Neuron (in vitro differentiated cells): ENCODE results near the gene ZNF569.

Source experiments
- H2AFZ ChIP-seq: one replicate; pipeline ENCODE4 v1.6.1; 2013; ENCODE audit warnings: low read depth, mild to moderate bottlenecking, inconsistent platforms, low read length, moderate library complexity
- H3K27me3 ChIP-seq: one replicate; pipeline ENCODE4 v1.6.1; 2013; ENCODE audit warnings: low read length; ENCODE audit not compliant: insufficient read depth
- H3K36me3 ChIP-seq: one replicate; pipeline ENCODE4 v1.6.1; 2013; ENCODE audit warnings: low read length; ENCODE audit not compliant: insufficient read depth
- H3K4me1 ChIP-seq: one replicate; pipeline ENCODE4 v1.6.1; 2013; ENCODE audit warnings: low read length; ENCODE audit not compliant: insufficient read depth
- H3K4me3 ChIP-seq: 2 replicates; pipeline ENCODE4 v1.5.1; 2013; ENCODE audit warnings: mild to moderate bottlenecking, low read length, moderate library complexity
- H3K9me3 ChIP-seq: one replicate; pipeline ENCODE4 v1.6.1; 2013; ENCODE audit warnings: low read length

ZNF569 gene

DNA sequence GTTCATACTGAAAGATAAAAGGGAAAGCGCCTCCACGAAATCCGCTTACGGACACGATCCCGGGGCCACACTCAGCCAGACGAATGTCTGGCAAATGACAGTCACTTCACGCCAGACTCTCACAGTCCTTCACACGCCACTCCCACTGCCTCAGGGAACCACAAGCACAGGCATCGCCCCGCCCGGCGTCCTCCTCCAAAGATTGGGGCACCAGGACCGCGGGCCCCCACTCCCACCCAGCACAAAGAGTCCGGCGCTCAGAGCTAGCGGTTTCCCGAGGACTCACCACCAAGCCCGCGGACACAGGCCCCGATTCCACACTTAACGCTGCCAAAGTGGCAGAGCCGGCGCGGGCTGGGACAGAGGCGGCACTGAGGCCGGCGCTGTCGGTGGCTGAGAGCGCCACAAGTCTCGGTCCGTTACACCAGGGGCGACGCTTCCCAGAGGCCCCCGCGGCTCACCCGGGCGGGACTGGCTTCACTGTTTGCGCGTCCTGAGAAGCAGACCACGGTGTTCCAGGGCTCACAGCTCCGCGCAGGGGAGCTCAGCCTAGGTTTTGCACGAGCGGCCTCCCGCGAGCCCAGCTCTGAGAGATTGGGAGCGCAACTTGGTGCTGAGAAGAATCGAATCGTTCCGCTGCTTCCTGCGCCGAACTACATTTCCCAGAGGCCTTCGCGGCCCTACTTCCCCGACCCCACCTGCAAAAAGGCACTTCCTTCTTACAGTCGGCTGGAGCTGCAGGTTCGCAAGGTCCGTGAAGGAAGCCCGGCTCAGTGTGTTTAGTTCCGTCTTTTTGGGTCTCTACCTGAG, at the start of gene ZNF569:
Gene ZNF569 (minus strand): TSS at position 647 of the 810 bp plus-strand sequence. CDS start 22,523 bp downstream, outside the sequence.
- peak within 1 kb of the TSS; percentile 58 for H3K4me3 ChIP-seq
- H3K9me3 ChIP-seq: peaks cover 35% of the 10 kb centered on the region
- H3K36me3 ChIP-seq: peaks cover 30% of the 10 kb centered on the region

DNA sequence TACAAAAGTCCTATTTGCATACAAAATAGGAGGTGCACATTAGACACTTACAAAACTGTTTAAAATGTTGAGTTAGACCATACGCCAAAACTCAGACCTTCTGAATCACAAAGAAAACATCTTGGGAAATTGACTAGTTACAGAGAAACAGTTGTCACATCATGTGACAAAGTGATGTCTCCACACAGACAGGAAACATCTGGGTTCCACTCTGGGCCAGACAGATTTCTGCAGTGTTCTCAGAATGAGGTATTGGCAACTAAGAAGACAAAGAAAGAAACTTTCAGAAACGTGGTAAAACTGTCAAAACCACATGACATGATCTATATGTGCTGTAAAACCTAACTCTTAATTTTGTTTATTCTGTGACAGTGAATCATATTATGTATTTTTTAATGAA, 46.2 kb upstream of the ZNF569 start:
- Histone ChIP-seq H2AFZ (no peak overlapping the region), H3K4me1 (no peaks in the 10 kb centered on the region), H3K4me3 (no peak overlapping the region), H3K27me3 (no peaks in the 10 kb centered on the region), H3K9me3 (peaks cover 40% of the 10 kb centered on the region), H3K36me3 (peaks cover 60% of the 10 kb centered on the region)

More for the DNA sequence above, at the start of gene ZNF569:
- Histone ChIP-seq H3K27me3 (no peaks in the 10 kb centered on the region), H2AFZ (peak within 1 kb of the TSS; percentile 83), H3K4me1 (peaks cover 11% of the 10 kb centered on the region)

DNA sequence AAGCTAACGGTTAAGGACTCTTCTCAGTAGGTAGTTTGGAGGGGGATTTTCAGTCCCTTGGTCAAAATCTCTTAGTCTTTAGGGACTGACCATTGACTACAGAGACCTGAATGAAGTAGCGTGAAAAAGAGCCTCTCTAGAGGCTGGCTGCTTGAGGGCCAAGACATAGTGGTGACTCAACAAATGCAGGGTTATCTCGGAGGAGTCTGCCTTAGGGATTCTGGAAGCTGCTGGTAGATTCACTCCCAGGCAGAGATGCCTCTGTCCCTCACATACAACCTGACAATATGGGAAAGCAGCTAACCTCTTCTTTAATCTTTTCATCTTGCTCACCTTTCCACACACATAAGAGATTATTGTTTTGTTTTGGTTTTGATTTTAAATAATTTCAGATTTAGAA, 44.6 kb upstream of the ZNF569 start:
- Histone ChIP-seq H3K4me3 (no peak overlapping the region), H3K9me3 (peaks cover 38% of the 10 kb centered on the region), H2AFZ (no peak overlapping the region), H3K36me3 (peaks cover 56% of the 10 kb centered on the region), H3K4me1 (peaks cover 5% of the 10 kb centered on the region), H3K27me3 (no peaks in the 10 kb centered on the region)

DNA sequence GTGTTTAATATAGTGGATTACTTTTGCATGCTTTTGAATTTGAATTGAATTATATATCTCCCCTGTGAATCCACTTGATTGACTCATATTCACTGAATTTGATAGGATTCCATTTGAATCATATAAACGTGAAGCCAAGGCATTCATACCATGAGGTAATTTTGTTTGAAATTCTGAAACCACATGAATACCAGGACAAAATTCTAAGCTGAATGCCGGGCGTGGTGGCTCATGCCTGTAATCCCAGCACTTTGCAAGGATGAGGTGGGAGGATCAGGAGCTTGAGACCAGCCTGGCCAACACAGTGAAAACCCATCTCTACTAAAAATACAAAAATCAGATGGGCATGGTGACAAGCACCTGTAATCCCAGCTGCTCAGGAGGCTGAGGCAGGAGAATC, 43.9 kb upstream of the ZNF569 start:
- no peak overlapping the region for H3K4me3 ChIP-seq
- no peak overlapping the region for H2AFZ ChIP-seq
- peaks cover 5% of the 10 kb centered on the region for H3K4me1 ChIP-seq
- H3K27me3 ChIP-seq: no peaks in the 10 kb centered on the region
- peaks cover 35% of the 10 kb centered on the region for H3K9me3 ChIP-seq
- H3K36me3 ChIP-seq: peaks cover 53% of the 10 kb centered on the region

DNA sequence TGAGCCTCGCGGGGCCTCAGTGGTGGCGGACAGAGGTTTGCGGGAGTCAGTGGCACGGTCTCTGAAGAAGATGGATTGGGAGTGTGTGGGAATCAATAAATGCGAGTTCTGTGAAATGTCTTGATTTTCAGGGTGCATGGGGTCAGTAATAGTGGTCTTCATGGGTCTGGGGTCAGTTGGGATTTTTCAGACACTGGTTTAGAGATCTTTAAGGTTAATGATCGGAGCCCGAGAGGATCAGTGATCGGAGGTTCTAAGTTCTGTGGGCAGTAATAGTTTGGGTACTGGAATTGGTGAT, 39.9 kb upstream of the ZNF569 start:
- peak overlapping the region; percentile 89 for H2AFZ ChIP-seq
- peaks cover 31% of the 10 kb centered on the region for H3K9me3 ChIP-seq
- peaks cover 8% of the 10 kb centered on the region for H3K4me1 ChIP-seq

DNA sequence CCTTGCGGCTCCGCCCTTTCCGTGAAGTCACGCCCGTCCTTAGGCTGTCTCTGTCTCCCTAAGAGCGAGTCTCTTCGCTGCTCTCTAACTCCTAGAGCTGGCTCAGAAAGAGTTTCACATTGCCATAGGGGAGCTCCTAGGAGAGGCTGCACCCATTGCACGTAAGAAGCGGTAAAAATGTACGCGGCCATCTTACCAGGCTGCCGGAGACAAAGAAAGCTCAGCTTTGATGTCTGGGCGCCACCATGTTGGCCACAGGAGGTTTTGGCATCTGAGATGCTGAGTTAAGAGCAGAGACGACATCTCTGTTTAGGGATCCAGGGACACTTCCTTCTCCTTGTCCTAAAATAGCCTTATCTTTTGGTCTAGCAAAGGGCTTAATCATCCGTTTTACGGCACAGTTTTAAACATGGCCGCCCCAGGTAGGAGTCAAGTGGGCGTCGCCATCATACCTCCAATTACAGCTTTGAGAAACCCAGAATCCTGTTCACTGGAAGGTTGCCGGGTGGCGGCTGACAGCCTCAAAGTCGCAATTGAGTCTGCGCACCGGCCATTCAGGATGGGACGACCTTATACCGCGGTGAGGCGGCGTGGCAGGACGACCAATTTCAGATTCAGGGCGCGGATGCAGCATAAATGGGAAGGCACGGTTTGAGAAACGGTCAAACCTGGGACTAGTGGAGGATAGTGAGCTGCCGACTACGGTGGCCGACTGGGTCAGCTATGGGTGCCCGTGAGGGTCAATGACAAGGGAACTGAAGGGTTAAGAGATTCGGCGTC, 39.3 kb upstream of the ZNF569 start, which contains the start of gene ZNF793:
Gene ZNF793 (plus strand): TSS at position 553 of the 780 bp plus-strand sequence. CDS start 16,501 bp downstream, outside the sequence.
- Histone ChIP-seq H3K4me3 (peak within 1 kb of the TSS; percentile 83), H2AFZ (peak within 1 kb of the TSS; percentile 89), H3K4me1 (peaks cover 8% of the 10 kb centered on the region), H3K27me3 (no peaks in the 10 kb centered on the region), H3K36me3 (peaks cover 22% of the 10 kb centered on the region), H3K9me3 (peaks cover 31% of the 10 kb centered on the region)

More for the DNA sequence above, 39.9 kb upstream of the ZNF569 start:
- Histone ChIP-seq H3K27me3 (no peaks in the 10 kb centered on the region), H3K36me3 (peaks cover 26% of the 10 kb centered on the region), H3K4me3 (peak overlapping the region; percentile 83)

DNA sequence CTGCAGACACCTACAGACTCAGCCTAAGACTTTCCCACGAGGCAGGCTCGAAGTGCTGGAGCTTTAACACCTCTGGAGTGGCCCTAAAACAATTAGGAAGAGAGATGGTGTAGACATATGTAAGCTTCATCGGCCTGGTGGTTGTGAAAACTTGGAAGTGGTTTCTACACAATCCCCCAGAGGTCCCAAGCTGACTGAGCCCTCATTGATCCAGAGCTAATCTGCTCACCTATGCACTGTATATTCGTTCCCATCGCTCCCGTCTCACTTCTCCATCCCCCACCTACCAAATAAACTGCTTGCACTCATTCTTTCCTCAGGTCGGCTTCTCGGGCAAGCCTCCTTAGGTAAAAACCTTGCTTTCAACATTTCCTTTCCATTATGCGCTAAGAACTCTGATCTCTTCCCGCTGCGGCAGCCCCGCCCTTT, 38.7 kb upstream of the ZNF569 start:
- Histone ChIP-seq H3K36me3 (peaks cover 16% of the 10 kb centered on the region), H3K9me3 (peaks cover 30% of the 10 kb centered on the region), H3K4me1 (peaks cover 8% of the 10 kb centered on the region), H2AFZ (peak overlapping the region; percentile 89), H3K27me3 (no peaks in the 10 kb centered on the region), H3K4me3 (peak overlapping the region; percentile 83)

DNA sequence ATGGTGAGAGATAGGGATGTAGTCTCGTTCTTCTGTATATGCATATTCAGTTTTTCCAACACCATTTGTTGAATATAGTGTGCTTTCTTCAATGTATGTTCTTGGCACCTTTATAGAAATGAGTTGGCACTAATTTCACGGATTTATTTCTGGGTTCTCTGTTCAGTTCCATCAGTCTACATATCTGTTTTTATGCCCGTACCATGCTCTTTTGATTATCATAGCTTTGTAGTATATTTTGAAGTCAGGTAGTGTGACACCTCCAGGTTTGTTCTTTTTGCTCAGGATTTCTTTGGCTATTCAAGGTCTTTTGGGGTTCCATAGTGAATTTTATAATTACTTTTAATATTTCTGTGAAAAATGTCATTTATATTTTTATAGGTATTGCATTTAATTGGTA, 25.0 kb upstream of the ZNF569 start:
- Histone ChIP-seq H3K27me3 (no peaks in the 10 kb centered on the region), H2AFZ (no peak overlapping the region), H3K36me3 (no peaks in the 10 kb centered on the region), H3K4me1 (no peaks in the 10 kb centered on the region), H3K4me3 (no peak overlapping the region), H3K9me3 (peaks cover 10% of the 10 kb centered on the region)

DNA sequence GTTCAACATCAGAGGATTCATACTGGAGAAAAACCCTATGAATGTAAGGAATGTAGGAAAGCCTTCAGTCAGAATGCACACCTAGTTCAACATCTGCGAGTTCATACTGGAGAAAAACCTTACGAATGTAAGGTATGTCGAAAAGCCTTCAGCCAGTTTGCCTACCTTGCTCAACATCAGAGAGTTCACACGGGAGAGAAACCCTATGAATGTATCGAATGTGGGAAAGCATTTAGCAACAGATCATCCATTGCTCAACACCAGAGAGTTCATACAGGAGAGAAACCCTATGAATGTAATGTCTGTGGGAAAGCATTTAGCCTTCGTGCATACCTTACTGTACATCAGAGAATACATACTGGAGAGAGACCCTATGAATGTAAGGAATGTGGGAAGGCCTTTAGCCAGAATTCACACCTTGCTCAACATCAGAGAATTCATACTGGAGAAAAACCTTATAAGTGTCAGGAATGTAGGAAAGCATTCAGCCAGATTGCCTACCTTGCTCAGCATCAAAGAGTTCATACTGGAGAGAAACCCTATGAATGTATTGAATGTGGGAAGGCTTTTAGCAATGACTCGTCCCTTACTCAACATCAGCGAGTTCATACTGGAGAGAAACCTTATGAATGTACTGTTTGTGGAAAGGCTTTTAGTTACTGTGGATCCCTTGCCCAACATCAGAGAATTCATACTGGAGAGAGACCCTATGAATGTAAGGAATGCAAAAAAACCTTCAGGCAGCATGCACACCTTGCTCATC, 17.3 kb upstream of the ZNF569 start:
- Histone ChIP-seq H3K4me3 (no peak overlapping the region), H3K9me3 (peaks cover 60% of the 10 kb centered on the region), H3K36me3 (peaks cover 41% of the 10 kb centered on the region), H2AFZ (no peak overlapping the region), H3K27me3 (no peaks in the 10 kb centered on the region), H3K4me1 (no peaks in the 10 kb centered on the region)

DNA sequence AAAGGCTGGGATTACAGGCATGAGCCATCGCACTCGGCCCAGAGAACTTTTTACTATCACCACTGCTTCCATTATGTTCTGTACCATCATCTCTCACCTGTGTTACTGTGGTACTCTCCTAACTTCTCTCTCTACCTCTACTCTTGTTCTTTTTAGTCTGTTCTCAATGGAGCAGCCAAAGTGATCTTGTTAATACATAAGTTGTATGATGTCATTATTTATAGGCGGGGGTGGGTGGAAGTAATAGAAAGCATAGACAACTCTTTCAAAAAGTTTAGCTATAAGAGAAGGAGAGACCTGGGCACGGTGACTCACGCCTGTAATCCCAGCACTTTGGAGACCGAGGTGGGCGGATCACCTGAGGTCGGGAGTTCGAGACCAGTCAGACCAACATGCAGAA, 4.9 kb upstream of the ZNF569 start:
- peaks cover 32% of the 10 kb centered on the region for H3K36me3 ChIP-seq
- no peaks in the 10 kb centered on the region for H3K27me3 ChIP-seq
- peaks cover 39% of the 10 kb centered on the region for H3K9me3 ChIP-seq
- no peak overlapping the region for H2AFZ ChIP-seq
- H3K4me3 ChIP-seq: no peak overlapping the region
- H3K4me1 ChIP-seq: peaks cover 8% of the 10 kb centered on the region

DNA sequence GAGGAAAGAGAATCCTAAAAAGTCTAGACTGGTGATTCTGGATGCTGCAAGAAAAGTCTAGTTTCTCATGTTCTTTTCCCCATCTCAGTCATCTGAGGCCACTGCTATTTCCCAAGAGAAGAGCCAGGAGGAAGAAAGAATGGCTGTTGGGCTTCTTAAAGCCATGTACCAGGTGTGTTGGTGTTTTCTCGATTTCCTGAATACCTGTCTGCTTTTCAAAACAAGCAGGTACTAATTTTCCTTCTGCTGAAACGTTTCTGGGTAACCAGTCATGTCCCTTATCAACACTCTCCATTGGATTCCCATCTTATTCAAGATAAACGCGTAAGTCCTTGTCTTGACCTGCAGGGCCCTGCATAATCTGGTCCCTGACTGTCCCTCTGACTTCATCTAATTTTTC, 3.0 kb upstream of the ZNF569 start:
- Histone ChIP-seq H3K4me3 (peak overlapping the region; percentile 53), H3K36me3 (peaks cover 14% of the 10 kb centered on the region), H2AFZ (no peak overlapping the region), H3K27me3 (no peaks in the 10 kb centered on the region), H3K4me1 (peaks cover 11% of the 10 kb centered on the region), H3K9me3 (peaks cover 29% of the 10 kb centered on the region)

DNA sequence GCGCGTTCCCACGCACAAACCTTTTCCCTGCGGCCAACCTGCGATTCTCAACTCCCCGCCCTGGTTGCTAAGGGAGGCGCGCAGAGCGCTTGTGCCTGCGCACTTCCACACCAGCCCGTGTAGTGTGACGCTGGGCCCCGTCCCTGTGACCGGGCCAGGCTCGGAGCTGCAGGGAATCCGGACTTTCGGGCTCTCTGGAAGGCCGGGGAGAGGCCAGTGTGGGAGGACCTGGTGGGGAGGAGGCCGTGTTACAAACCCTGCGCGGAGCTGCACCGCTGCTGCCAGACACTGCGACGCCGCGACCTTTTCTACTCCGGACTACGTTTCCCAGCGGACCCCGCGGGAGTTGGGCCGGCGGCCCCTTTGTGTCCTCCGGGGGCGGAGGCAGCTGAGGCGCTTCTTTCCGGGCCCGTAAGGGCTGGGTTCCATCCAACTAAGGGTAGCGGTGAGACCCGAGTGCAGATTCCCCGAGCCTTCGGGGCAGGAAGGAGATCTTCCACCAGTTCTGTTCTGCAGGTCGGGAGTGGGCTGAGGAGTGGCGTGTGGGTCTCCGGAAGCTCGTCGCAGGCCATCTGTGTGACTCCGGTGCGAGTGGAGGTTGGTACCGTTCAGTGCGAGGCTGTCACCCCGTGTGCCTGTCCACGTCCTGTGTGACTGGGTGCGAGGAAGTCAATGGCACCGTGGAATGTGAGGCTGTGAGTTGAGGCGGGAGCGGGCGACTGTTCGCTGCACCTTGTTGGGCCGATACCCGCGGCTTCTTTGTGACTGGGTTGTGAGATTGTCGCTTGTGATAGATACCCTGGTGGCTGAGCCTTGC, 1.9 kb upstream of the ZNF569 start, which contains the start of gene ZNF570:
Gene ZNF570 (plus strand): TSS at position 396 of the 817 bp plus-strand sequence. CDS start 999 bp downstream, outside the sequence.
- Histone ChIP-seq H2AFZ (peak within 1 kb of the TSS; percentile 29), H3K27me3 (no peaks in the 10 kb centered on the region), H3K4me3 (peak within 1 kb of the TSS; percentile 53), H3K4me1 (peaks cover 11% of the 10 kb centered on the region), H3K9me3 (peaks cover 38% of the 10 kb centered on the region), H3K36me3 (peaks cover 19% of the 10 kb centered on the region)
